Measurements from ENCODE around the gene COX10.

- TF ChIP-seq POLR2A (IDR thresholded peaks at IDR 0.05) (no peak), CTCF (IDR thresholded peaks at IDR 0.05) (no peak), EP300 (IDR thresholded peaks at IDR 0.05) (no peak)
These were observed 132.7 kb downstream of the COX10 start for GRCh38 chr17:14201988-14202380.

Data from tibial nerve (tissue), 4 donors.